ENCODE results near the gene AHRR. TPM values are rescaled to one million over a fixed set of nuclear protein-coding genes. Genes with fewer than 3 reads are reported as not detected.

Gene AHRR
- total and polyA plus RNA-seq, 2 donors (not counting 1 experiment from before 2014, with no cell fraction given), result 11.3 to 26.4 TPM

DNA sequence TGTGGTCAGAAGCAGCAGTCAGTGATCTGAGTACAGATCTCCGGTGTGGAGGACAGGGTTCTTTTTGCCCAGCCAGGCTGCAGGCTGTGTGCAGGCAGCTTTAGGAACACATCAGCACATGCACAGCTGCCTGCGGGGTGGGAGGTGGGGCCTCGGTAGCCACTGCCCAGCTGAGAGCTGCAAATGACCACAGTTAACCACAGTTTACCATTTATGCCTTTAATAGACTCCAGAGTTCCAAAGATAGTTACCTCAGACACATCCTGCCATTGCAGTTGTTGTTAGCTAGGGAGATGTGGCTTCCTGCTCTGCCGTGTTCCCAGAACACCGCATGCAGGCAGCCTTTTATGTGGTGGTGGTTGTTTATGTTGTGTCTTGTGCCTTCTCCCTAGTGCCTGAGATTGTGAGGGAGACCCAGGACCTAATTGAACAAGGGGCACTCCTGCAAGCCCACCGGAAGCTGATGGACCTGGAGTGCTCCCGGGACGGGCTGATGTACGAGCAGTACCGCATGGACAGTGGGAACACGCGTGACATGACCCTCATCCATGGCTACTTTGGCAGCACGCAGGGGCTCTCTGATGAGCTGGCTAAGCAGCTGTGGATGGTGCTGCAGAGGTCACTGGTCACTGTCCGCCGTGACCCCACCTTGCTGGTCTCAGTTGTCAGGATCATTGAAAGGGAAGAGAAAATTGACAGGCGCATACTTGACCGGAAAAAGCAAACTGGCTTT lies 131.6 kb downstream of the AHRR start:
- Histone ChIP-seq H3K9ac (ENCODE audit: insufficient read depth, low read length) (no peak overlapping the region), H4K20me1 (ENCODE audit: control insufficient read depth, extremely low read depth, insufficient read depth, low read length) (no peaks in the 10 kb centered on the region), H3K4me2 (ENCODE audit: extremely low read depth, insufficient read depth, low read length) (no peak overlapping the region), H3K4me1 (ENCODE audit: control insufficient read depth, extremely low read depth, insufficient read depth, low read length) (no peaks in the 10 kb centered on the region), H3K27ac (ENCODE audit: insufficient read depth, low read length) (no peak overlapping the region), H3K9me3 (ENCODE audit: control insufficient read depth, insufficient read depth, low read depth, low read length) (no peaks in the 10 kb centered on the region), H3K79me2 (ENCODE audit: control insufficient read depth, insufficient read depth, low read length) (peaks cover 22% of the 10 kb centered on the region), H3K36me3 (ENCODE audit: control insufficient read depth, insufficient read depth, low read length) (peaks cover 34% of the 10 kb centered on the region), H2AFZ (ENCODE audit: low read length) (no peak overlapping the region), H3K27me3 (ENCODE audit: control insufficient read depth, insufficient read depth, low read length) (no peaks in the 10 kb centered on the region), H3K4me3 (replicated peaks in 1 of 4; ENCODE audit: control extremely low read depth in 1 of 4, insufficient read depth in 1 of 4, low read depth in 3 of 4, low read length in 4 of 4) (no peak overlapping the region)
- DNase-seq (ENCODE audit: low read depth in 2 of 2), result no peak
- TF ChIP-seq EZH2 (IDR thresholded peaks at IDR 0.05; ENCODE audit: low read length, missing control alignments), result no peak
- TF ChIP-seq CTCF (conservative IDR thresholded peaks at IDR 0.05 in 1 of 2, IDR thresholded peaks at IDR 0.05 in 1 of 2; ENCODE audit: low read depth in 1 of 2, low read length in 2 of 2), result no peak

DNA sequence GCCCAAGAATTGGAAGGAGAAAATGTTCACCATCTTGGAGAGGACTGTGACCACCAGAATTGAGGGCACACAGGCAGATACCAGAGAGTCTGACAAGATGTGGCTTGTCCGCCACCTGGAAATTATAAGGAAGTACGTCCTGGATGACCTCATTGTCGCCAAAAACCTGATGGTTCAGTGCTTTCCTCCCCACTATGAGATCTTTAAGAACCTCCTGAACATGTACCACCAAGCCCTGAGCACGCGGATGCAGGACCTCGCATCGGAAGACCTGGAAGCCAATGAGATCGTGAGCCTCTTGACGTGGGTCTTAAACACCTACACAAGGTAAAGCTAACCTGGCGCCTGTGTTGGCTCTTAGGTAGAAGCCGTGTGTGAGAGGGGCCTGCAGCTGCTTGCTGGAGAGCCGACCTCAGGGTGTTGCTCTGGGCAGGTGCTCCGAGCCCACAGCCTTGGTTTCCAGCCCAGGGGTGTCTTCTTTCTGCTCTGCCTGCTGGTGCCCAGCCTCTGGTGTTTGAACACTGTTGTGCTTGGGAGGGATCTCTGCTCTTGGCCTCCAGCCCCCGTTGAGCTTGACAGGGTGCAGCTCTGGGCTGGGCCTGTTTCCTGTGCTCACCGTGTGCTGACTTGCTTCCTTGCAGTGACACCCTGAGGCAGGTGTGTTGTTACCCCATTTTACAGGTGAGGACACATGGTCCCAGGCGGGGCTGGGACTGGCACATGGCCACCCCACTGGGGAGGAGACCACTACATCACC lies 132.4 kb downstream of the AHRR start:
- Histone ChIP-seq H3K27ac (ENCODE audit: insufficient read depth, low read length) (no peak overlapping the region), H3K79me2 (ENCODE audit: control insufficient read depth, insufficient read depth, low read length) (peaks cover 22% of the 10 kb centered on the region), H3K9me3 (ENCODE audit: control insufficient read depth, insufficient read depth, low read depth, low read length) (no peaks in the 10 kb centered on the region), H2AFZ (ENCODE audit: low read length) (no peak overlapping the region), H3K4me3 (replicated peaks in 1 of 4; ENCODE audit: control extremely low read depth in 1 of 4, insufficient read depth in 1 of 4, low read depth in 3 of 4, low read length in 4 of 4) (no peak overlapping the region), H3K27me3 (ENCODE audit: control insufficient read depth, insufficient read depth, low read length) (no peaks in the 10 kb centered on the region), H3K36me3 (ENCODE audit: control insufficient read depth, insufficient read depth, low read length) (peaks cover 28% of the 10 kb centered on the region), H3K4me1 (ENCODE audit: control insufficient read depth, extremely low read depth, insufficient read depth, low read length) (no peaks in the 10 kb centered on the region), H3K4me2 (ENCODE audit: extremely low read depth, insufficient read depth, low read length) (no peak overlapping the region), H3K9ac (ENCODE audit: insufficient read depth, low read length) (no peak overlapping the region), H4K20me1 (ENCODE audit: control insufficient read depth, extremely low read depth, insufficient read depth, low read length) (no peaks in the 10 kb centered on the region)
- TF ChIP-seq EZH2 (IDR thresholded peaks at IDR 0.05; ENCODE audit: low read length, missing control alignments), result no peak
- no peak for TF ChIP-seq CTCF (conservative IDR thresholded peaks at IDR 0.05 in 1 of 2, IDR thresholded peaks at IDR 0.05 in 1 of 2; ENCODE audit: low read depth in 1 of 2, low read length in 2 of 2)
- DNase-seq (ENCODE audit: low read depth in 2 of 2), result no peak

DNA sequence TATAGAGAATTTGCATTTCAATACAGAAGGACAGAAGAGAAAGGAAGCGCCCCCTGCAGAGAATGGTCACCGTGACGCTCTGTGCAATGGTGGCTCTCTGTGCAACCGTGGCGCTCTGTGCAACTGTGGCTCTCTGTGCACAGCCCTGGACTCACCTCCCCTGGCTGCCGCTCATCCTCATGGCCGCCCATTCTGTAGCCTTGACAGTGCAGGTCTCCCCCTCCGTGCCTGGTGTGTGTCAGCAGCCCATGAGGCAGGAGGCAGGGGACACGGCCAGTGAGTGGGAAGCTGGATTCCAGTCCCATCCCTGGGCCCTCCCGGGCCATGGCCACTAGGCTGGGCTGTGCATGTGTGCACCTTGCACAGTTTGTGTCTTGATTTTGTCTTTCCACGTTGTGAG lies 133.4 kb downstream of the AHRR start:
- Histone ChIP-seq H3K36me3 (ENCODE audit: control insufficient read depth, insufficient read depth, low read length) (peaks cover 26% of the 10 kb centered on the region), H3K79me2 (ENCODE audit: control insufficient read depth, insufficient read depth, low read length) (peaks cover 22% of the 10 kb centered on the region), H3K27me3 (ENCODE audit: control insufficient read depth, insufficient read depth, low read length) (no peaks in the 10 kb centered on the region)

More for the DNA sequence above, 133.4 kb downstream of the AHRR start:
- DNase-seq (ENCODE audit: low read depth in 2 of 2), result no peak
- Histone ChIP-seq H3K4me2 (ENCODE audit: extremely low read depth, insufficient read depth, low read length) (no peak overlapping the region), H3K4me1 (ENCODE audit: control insufficient read depth, extremely low read depth, insufficient read depth, low read length) (no peaks in the 10 kb centered on the region), H3K4me3 (replicated peaks in 1 of 4; ENCODE audit: control extremely low read depth in 1 of 4, insufficient read depth in 1 of 4, low read depth in 3 of 4, low read length in 4 of 4) (no peak overlapping the region), H3K27ac (ENCODE audit: insufficient read depth, low read length) (no peak overlapping the region), H2AFZ (ENCODE audit: low read length) (no peak overlapping the region), H3K9ac (ENCODE audit: insufficient read depth, low read length) (no peak overlapping the region), H3K9me3 (ENCODE audit: control insufficient read depth, insufficient read depth, low read depth, low read length) (no peaks in the 10 kb centered on the region), H4K20me1 (ENCODE audit: control insufficient read depth, extremely low read depth, insufficient read depth, low read length) (no peaks in the 10 kb centered on the region)
- TF ChIP-seq CTCF (conservative IDR thresholded peaks at IDR 0.05 in 1 of 2, IDR thresholded peaks at IDR 0.05 in 1 of 2; ENCODE audit: low read depth in 1 of 2, low read length in 2 of 2) (no peak), EZH2 (IDR thresholded peaks at IDR 0.05; ENCODE audit: low read length, missing control alignments) (no peak)

Measured in fibroblast of lung (primary cell).